HG03432 (cell line): ENCODE measurements around the gene MYZAP.

ENCODE experiments used
- ATAC-seq: cut with Tn5 transposase; IDR thresholded peaks from one replicate; pipeline ENCODE4 v1.9.1; 2021; ENCODE audit warnings: mild to moderate bottlenecking, moderate library complexity; ENCODE audit not compliant: unreplicated experiment

The MYZAP gene

GRCh38 chr15:57655809-57656208 is 64.1 kb downstream of the MYZAP start:
- ATAC-seq: no peak

DNA sequence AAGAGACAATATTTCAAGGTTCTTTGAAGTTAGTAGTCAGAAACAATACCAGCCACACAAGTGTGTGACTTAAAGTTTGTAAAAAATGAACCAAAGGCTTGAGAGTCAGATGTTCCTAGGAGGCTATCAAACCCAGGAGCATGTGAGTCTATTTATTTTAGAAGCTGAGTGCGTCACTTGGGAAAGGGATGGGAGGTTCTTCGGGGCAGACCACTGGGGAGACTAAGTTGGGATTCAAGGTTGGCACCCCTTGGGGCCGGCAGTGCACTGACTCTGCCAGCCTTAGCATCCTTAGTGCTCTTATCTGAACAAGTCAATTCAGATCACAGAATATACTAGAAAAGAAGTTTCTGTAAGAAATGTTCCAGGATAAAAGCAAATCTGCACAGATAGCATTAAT is 64.7 kb downstream of the MYZAP start:
- ATAC-seq: no peak

DNA sequence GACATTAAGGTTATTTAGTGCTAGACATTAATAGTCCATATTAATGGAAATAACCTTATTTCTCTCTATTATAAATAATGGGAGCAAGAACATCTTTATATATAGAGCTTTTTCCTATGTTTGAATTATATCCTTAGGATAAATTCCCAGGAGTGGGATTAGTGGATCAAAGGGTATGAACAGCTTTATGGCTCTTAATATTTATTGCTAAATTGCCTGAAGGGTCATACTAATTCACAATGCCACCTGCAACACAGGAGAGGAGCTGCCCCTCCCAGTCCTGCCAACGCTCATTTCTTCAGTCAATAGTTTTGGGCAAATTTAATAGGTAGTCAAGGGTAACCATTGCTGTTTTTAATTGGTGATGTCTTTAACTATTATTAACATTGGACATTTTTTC is 65.9 kb downstream of the MYZAP start:
- ATAC-seq: no peak

DNA sequence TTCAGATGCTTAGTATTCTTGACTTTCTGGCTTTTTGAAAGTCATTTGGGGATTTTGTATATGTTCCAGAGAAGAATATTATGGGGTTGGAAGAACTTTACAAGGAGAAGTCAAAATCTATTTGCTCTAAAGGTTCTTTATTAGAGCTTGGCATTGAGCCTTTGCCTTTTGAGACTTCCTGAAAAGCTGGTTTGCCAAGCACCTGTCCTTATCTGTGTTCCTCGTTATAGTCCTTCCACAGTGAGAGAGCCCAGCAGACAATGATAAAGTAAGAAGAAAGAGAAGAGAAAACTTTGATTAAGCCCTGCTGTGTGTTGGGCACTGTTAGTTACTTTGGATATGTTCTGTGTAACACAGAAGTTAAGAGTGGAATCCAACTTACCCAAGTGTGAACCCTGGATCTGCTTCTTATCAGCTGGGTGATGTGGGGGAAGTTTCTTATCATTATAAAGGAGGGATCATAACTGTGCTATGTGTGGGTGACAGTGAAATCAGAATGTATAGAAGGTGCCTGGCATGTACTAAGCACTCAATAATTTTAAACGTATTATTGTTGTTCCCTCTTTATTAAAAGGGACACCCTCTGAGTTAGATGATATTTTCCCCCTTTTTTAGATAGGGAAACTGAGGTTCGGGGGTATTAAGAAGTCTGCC is 70.5 kb downstream of the MYZAP start:
- ATAC-seq: no peak

GRCh38 chr15:57662802-57663201 is 71.1 kb downstream of the MYZAP start:
- no peak for ATAC-seq

DNA sequence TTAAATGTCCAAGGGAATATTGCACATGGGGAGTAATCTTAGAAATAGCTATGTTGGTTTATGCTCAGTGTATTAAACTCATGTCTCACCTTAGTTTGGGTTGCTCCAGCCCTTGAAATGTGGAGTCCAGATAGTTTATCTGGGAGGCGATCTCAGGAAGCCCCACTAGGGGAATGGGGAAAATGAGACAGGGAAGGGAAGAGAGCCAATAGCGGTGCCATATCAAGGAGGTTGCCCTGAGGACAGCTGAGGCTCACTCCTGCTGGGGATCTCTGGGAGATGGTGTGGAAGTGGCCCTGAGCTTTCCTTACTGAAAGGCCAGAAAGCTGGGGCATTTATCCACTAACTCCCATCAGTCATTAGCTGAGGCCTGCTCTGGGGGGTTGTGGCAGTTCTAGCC is 71.6 kb downstream of the MYZAP start:
- no peak for ATAC-seq

- no peak for ATAC-seq
These were observed 73.5 kb downstream of the MYZAP start for GRCh38 chr15:57665194-57665593.

DNA sequence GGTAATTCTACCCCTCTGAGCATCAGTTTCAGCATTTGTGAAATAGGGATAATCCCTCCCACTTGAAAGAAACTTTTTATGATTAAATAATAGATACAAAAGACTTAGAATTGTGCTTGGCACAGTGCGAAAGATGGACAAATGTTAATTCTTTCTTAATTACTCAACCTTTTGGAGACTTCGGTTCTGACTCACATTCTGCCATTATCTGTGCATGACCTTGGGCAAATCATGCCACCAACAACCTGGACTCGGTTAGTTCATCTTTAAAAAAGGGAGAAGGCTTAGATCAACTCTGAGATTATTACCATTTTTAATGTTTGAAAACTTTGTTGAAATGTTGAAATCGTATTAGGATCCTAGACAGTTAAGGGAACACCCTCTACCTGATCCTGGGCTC is 74.2 kb downstream of the MYZAP start:
- ATAC-seq: no peak

DNA sequence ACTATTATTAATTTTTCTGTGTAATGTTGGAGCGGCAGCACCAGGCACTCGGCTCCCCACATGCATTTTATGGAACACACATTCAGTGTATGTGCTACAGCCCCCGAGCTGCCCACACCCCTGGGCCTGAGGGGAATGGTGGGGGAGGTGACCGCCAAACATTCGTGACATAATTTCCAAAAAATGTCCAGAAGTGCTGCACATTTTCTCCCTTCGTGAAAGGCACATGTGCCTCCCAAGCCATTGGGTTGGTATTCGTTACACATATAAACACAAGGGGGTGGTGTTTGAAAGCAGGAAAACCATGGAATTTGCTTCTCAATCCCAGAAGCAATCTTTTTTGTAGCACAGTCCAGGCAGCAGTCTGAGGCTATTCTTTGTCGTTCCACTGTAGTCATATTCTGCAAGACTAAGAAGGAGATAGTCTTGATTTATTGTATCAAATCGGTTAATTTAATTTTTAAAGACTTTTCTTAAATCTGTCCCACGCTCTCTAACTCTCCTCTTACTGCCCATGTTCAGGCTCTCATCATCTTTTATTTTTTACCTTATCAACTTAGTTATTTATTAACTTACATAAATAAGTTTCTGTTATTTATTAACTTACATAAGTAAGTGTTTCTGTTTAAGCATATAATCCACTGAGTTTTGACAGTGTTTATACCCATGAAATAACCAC is 75.6 kb downstream of the MYZAP start:
- no peak for ATAC-seq

DNA sequence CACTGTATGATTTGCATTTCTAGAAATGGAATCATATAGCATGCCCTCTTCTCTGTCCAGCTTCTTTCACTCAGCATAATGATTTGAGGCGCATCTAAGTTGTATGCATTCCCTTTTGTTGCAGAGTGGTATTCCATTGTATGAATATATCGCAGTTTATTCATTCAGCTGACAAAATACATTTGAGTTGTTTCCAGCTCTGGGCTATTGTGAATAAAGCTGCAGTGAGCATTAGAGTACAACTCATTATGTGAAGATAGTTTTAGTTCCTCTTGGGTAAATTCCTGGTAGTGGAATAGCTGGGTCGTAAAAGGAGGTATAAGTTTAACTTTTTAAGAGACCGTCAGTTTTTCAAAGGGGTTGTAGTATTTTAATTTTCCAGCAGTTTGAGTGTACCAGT is 76.3 kb downstream of the MYZAP start:
- no peak for ATAC-seq

DNA sequence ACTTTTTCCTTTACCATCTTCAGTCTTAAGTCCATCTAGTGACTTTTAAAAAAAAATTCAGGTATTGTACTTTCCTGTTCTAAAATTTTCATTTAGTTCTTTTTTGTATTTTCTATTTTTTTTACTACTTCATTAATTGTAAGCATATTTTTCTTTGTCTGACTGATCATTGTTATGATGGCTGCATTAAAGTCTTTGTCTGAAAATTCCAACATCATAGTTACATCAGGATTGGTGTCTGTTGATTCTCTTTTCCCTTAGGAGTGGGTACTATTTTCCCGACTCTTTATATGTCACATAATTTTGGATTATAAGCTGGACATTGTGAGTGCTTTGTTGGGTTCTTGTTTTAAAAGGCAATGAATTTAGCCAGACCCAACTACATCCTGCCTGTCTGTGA is 79.9 kb downstream of the MYZAP start:
- no peak for ATAC-seq

- no peak for ATAC-seq
These were observed 83.9 kb downstream of the MYZAP start for GRCh38 chr15:57675481-57676181.

- ATAC-seq: no peak
These were observed 84.9 kb downstream of the MYZAP start for GRCh38 chr15:57676585-57676984.

- ATAC-seq: no peak
These were observed 85.5 kb downstream of the MYZAP start for GRCh38 chr15:57677204-57677603.

DNA sequence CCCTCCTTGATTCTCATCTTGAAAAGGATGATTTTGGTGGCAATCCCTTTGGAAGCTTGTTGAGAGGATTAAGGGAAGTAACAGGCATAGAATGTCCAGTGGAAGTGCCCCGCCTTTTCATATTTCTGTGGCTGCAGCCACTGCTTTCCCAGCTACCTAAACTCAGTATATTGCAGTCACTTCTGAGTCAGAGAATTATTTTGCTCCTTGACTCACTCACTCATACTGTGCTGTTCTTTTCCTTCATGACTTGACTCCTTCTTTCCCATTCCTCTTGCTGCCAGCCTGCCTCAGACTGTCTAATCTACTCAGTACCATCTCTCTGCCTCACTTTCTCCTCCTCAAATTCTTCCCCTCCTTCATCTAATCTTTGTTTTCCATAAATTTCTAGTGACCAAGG is 88.3 kb downstream of the MYZAP start:
- ATAC-seq: no peak

GRCh38 chr15:57681011-57681410 is 89.3 kb downstream of the MYZAP start:
- no peak for ATAC-seq

- ATAC-seq: no peak
These were observed 91.8 kb downstream of the MYZAP start for GRCh38 chr15:57683481-57683880.

GRCh38 chr15:57684491-57685151 is 92.9 kb downstream of the MYZAP start:
- ATAC-seq: no peak

- no peak for ATAC-seq
These were observed 93.8 kb downstream of the MYZAP start for GRCh38 chr15:57685306-57686095.

- ATAC-seq: no peak
These were observed 95.0 kb downstream of the MYZAP start for GRCh38 chr15:57686657-57687056.
